Neural progenitor cell (in vitro differentiated cells): ENCODE measurements around the gene ZMIZ2. TPM values are rescaled to one million over a fixed set of nuclear protein-coding genes. Genes with fewer than 3 reads are reported as not detected.
A peak's percentile ranks its signal among the peaks of the same experiment; 100 is the strongest.

Source experiments
- DNase-seq: peaks from one replicate; pipeline ENCODE4 v3.0.0-alpha.2; 2016; ENCODE audit warnings: low spot score
- H2AFZ ChIP-seq: fragments of 200-600 bp; sonication (generic); replicated peaks from 2 replicates; pipeline ENCODE4 v1.6.1; 2016; ENCODE audit warnings: antibody characterized with exemption
- H3F3A ChIP-seq: fragments of 200-600 bp; sonication (generic); 2 replicates; pipeline ENCODE4 v1.6.1; 2016; ENCODE audit warnings: antibody characterized with exemption, low read depth
- H3K27ac ChIP-seq: fragments of 200-600 bp; sonication (generic); 2 replicates; pipeline ENCODE4 v1.5.1; 2016; ENCODE audit warnings: mild to moderate bottlenecking
- H3K27me3 ChIP-seq: fragments of 200-600 bp; sonication (generic); 2 replicates; pipeline ENCODE4 v1.6.1; 2016; ENCODE audit warnings: mild to moderate bottlenecking, moderate library complexity
- H3K36me3 ChIP-seq: fragments of 200-600 bp; sonication (generic); 2 replicates; pipeline ENCODE4 v1.5.1; 2016
- H3K4me1 ChIP-seq: fragments of 200-600 bp; sonication (generic); 2 replicates; pipeline ENCODE4 v1.6.1; 2016; ENCODE audit warnings: mixed run types
- H3K4me2 ChIP-seq: fragments of 200-600 bp; sonication (generic); 2 replicates; pipeline ENCODE4 v1.6.1; 2016
- H3K4me3 ChIP-seq: fragments of 200-600 bp; sonication (generic); 2 replicates; pipeline ENCODE4 v1.5.1; 2016
- H3K79me2 ChIP-seq: fragments of 200-600 bp; sonication (generic); 2 replicates; pipeline ENCODE4 v1.6.1; 2016; ENCODE audit warnings: low read depth
- H3K9ac ChIP-seq: fragments of 200-600 bp; sonication (generic); 2 replicates; pipeline ENCODE4 v1.6.1; 2016
- H3K9me3 ChIP-seq: fragments of 200-600 bp; sonication (generic); 2 replicates; pipeline ENCODE4 v1.5.1; 2016; ENCODE audit warnings: low read depth
- H4K20me1 ChIP-seq: fragments of 200-600 bp; sonication (generic); 2 replicates; pipeline ENCODE4 v1.6.1; 2016; ENCODE audit warnings: low read depth
- H3K27ac Mint-ChIP-seq: 3 replicates; pipeline ENCODE4 v1.8.0; 2021; ENCODE audit warnings: mixed read lengths
- H3K27me3 Mint-ChIP-seq: 2 replicates; pipeline ENCODE4 v1.8.0; 2022; ENCODE audit warnings: low read depth, mild to moderate bottlenecking, inconsistent platforms, moderate library complexity, mixed read lengths; ENCODE audit not compliant: insufficient read depth
- H3K36me3 Mint-ChIP-seq: 3 replicates; pipeline ENCODE4 v1.8.0; 2021; ENCODE audit warnings: mixed read lengths
- H3K4me1 Mint-ChIP-seq: 3 replicates; pipeline ENCODE4 v1.8.0; 2021; ENCODE audit warnings: mixed read lengths
- H3K4me3 Mint-ChIP-seq: 3 replicates; pipeline ENCODE4 v1.8.0; 2021; ENCODE audit warnings: mild to moderate bottlenecking, moderate library complexity, mixed read lengths
- H3K9me3 Mint-ChIP-seq: 3 replicates; pipeline ENCODE4 v1.8.0; 2020; ENCODE audit warnings: mixed read lengths
- CTCF ChIP-seq: fragments of 200-600 bp; sonication (generic); IDR thresholded peaks from 2 replicates; pipeline ENCODE4 v1.5.1; 2017; ENCODE audit warnings: antibody characterized with exemption, mild to moderate bottlenecking
- EZH2 ChIP-seq: fragments of 200-600 bp; sonication (generic); IDR thresholded peaks from 2 replicates; pipeline ENCODE4 v1.6.1; 2017; ENCODE audit warnings: antibody characterized with exemption, mild to moderate bottlenecking, moderate library complexity
- EZH2phosphoT487 ChIP-seq: fragments of 200-600 bp; sonication (generic); IDR thresholded peaks from 2 replicates; pipeline ENCODE4 v1.6.1; 2017; ENCODE audit warnings: antibody characterized with exemption
- total RNA-seq: library from RNA; depleted of rRNA; stranded (reverse); fragments of >200 nt; gene quantifications from 2 replicates; pipeline ENCODE4 v1.2.3, GENCODE V29; 2015; ENCODE audit warnings: low replicate concordance

ZMIZ2 gene
- total RNA-seq, 1 donor from 2014 or later: 7.6 TPM

GRCh38 chr7:44793919-44794318 lies 45.3 kb downstream of the ZMIZ2 start:
- Mint-ChIP-seq H3K27ac (no peak overlapping the region), H3K4me3 (peak overlapping the region; percentile 30)

DNA sequence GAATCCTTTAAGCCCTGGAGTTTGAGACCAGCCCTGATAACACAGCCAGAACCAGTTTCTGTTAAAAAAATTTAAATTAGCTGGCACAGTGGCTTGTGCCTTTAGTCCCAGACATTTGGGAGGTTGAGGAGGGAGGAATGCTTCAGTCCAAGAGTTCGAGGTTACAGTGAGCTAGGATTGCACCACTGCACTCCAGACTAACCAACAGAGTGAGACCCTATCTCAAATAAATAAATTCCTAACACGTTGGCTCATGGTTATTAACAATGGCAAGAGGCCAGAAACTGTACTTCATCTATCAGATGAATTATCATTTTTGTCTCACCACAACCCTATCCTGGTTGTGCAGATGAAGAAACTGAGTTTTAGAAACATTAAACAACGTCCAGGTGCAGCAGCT lies 45.7 kb downstream of the ZMIZ2 start:
- H3K4me3 Mint-ChIP-seq: peak overlapping the region; percentile 30
- peaks cover 23% of the 10 kb centered on the region for H4K20me1 ChIP-seq
- no peak overlapping the region for H3K27ac Mint-ChIP-seq

More at GRCh38 chr7:44793919-44794318, 45.3 kb downstream of the ZMIZ2 start:
- H3K4me3 ChIP-seq: no peak overlapping the region
- H3F3A ChIP-seq: peaks cover 26% of the 10 kb centered on the region
- no peaks in the 10 kb centered on the region for H3K36me3 ChIP-seq
- no peak for DNase-seq
- Mint-ChIP-seq H3K9me3 (no peaks in the 10 kb centered on the region), H3K36me3 (peaks cover 12% of the 10 kb centered on the region), H3K4me1 (peaks cover 13% of the 10 kb centered on the region), H3K27me3 (peaks cover 5% of the 10 kb centered on the region)
- peaks cover 33% of the 10 kb centered on the region for H3K79me2 ChIP-seq
- no peak overlapping the region for H3K9ac ChIP-seq
- TF ChIP-seq CTCF (no peak), EZH2phosphoT487 (no peak), EZH2 (no peak)
- H3K27ac ChIP-seq: no peak overlapping the region
- no peak overlapping the region for H3K4me2 ChIP-seq
- no peaks in the 10 kb centered on the region for H3K27me3 ChIP-seq
- H4K20me1 ChIP-seq: peaks cover 19% of the 10 kb centered on the region
- H3K4me1 ChIP-seq: peaks cover 8% of the 10 kb centered on the region
- H3K9me3 ChIP-seq: no peaks in the 10 kb centered on the region
- no peak overlapping the region for H2AFZ ChIP-seq

GRCh38 chr7:44796034-44796503 lies 47.4 kb downstream of the ZMIZ2 start:
- no peak overlapping the region for H3K27ac ChIP-seq
- H2AFZ ChIP-seq: peak overlapping the region; percentile 61

More for the DNA sequence above, 45.7 kb downstream of the ZMIZ2 start:
- peaks cover 12% of the 10 kb centered on the region for H3K36me3 Mint-ChIP-seq
- peaks cover 14% of the 10 kb centered on the region for H3K4me1 Mint-ChIP-seq
- H3K9me3 ChIP-seq: no peaks in the 10 kb centered on the region
- peaks cover 5% of the 10 kb centered on the region for H3K27me3 Mint-ChIP-seq
- TF ChIP-seq CTCF: no peak
- TF ChIP-seq EZH2: no peak
- no peak for TF ChIP-seq EZH2phosphoT487
- no peaks in the 10 kb centered on the region for H3K9me3 Mint-ChIP-seq
- peaks cover 31% of the 10 kb centered on the region for H3F3A ChIP-seq
- no peak overlapping the region for H3K4me2 ChIP-seq
- H3K36me3 ChIP-seq: peaks cover 1% of the 10 kb centered on the region
- peaks cover 8% of the 10 kb centered on the region for H3K4me1 ChIP-seq
- DNase-seq: no peak
- no peak overlapping the region for H3K27ac ChIP-seq
- H3K79me2 ChIP-seq: peaks cover 37% of the 10 kb centered on the region
- H3K27me3 ChIP-seq: no peaks in the 10 kb centered on the region
- no peak overlapping the region for H3K9ac ChIP-seq
- no peak overlapping the region for H3K4me3 ChIP-seq
- no peak overlapping the region for H2AFZ ChIP-seq

More at GRCh38 chr7:44796034-44796503, 47.4 kb downstream of the ZMIZ2 start:
- H3K27ac Mint-ChIP-seq: peak overlapping the region; percentile 42
- no peaks in the 10 kb centered on the region for H3K9me3 Mint-ChIP-seq
- peak overlapping the region; percentile 97 for H3K4me3 Mint-ChIP-seq
- peaks cover 20% of the 10 kb centered on the region for H3K4me1 Mint-ChIP-seq
- H3K9ac ChIP-seq: no peak overlapping the region
- no peaks in the 10 kb centered on the region for H3K27me3 ChIP-seq
- DNase-seq: peak; percentile 68
- peaks cover 12% of the 10 kb centered on the region for H3K36me3 ChIP-seq
- H3K4me2 ChIP-seq: peak overlapping the region; percentile 91
- no peaks in the 10 kb centered on the region for H3K9me3 ChIP-seq
- H3K79me2 ChIP-seq: peaks cover 53% of the 10 kb centered on the region
- H3K4me3 ChIP-seq: peak overlapping the region; percentile 74
- H3K27me3 Mint-ChIP-seq: peaks cover 7% of the 10 kb centered on the region
- TF ChIP-seq EZH2 (no peak), EZH2phosphoT487 (no peak), CTCF (no peak)
- H3K36me3 Mint-ChIP-seq: peaks cover 25% of the 10 kb centered on the region
- H3K4me1 ChIP-seq: peaks cover 8% of the 10 kb centered on the region
- H3F3A ChIP-seq: peaks cover 47% of the 10 kb centered on the region
- H4K20me1 ChIP-seq: peaks cover 39% of the 10 kb centered on the region
